HFFc6 (cell line): ENCODE measurements around the gene CLDN9. TPM values are rescaled to one million over a fixed set of nuclear protein-coding genes. Genes with fewer than 3 reads are reported as not detected.

Source experiments
- DNase-seq: peaks from one replicate; pipeline ENCODE4 v3.0.0-alpha.2; 2018
- H3K27ac Mint-ChIP-seq: 2 replicates; pipeline ENCODE4 v1.8.0; 2020; ENCODE audit warnings: mild to moderate bottlenecking, mixed read lengths
- H3K27me3 Mint-ChIP-seq: 2 replicates; pipeline ENCODE4 v1.8.0; 2021; ENCODE audit warnings: mild to moderate bottlenecking, moderate library complexity, mixed read lengths; ENCODE audit not compliant: insufficient read depth
- H3K36me3 Mint-ChIP-seq: 2 replicates; pipeline ENCODE4 v1.8.0; 2021; ENCODE audit warnings: low read depth, mixed read lengths
- H3K4me1 Mint-ChIP-seq: 2 replicates; pipeline ENCODE4 v1.8.0; 2020; ENCODE audit warnings: low read depth, mixed read lengths
- H3K4me3 Mint-ChIP-seq: 2 replicates; pipeline ENCODE4 v1.8.0; 2020; ENCODE audit warnings: mild to moderate bottlenecking, moderate library complexity, mixed read lengths
- H3K9me3 Mint-ChIP-seq: 2 replicates; pipeline ENCODE4 v1.8.0; 2020; ENCODE audit warnings: mild to moderate bottlenecking, mixed read lengths
- total RNA-seq, 6 experiments: library from RNA; stranded (reverse); fragmentation: NEBNext Ultra II Directional; extraction: Animal tissue kit (Norgen Biotek cat#: 25700); gene quantifications; 2 replicates in 1 of 6; 3 replicates in 5 of 6; pipeline ENCODE4 v1.2.3, GENCODE V29; 2021
- TF ChIP-seq, protein P1 (sequence below): fragments of 200-600 bp; sonication (generic); IDR thresholded peaks from 2 replicates; pipeline ENCODE4 v1.5.0; 2021; ENCODE audit warnings: antibody characterized with exemption, mild to moderate bottlenecking

The CLDN9 gene
- total RNA-seq, 6 experiments from 2014 or later, result not detected

DNA sequence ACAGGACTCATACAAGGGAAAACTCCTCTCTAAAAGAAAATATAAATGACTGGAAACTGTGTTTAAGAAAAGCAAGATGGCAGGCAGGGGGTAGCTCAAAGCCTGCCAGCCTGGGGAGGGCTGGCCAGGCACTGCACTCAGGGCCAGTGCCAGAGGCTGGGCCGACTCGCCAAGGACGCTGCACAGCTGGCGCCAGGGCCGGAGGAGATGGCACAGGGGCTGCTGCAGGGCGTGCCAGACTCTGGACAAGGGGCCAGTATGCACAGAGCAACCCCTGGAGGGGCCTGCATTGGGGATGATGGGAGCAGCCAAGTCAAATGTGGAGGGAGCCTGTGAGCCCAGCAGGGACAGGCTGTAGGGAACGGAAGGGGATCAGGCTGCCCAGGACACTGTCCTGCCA lies 36.5 kb upstream of the CLDN9 start:
- no peaks in the 10 kb centered on the region for H3K9me3 Mint-ChIP-seq
- TF ChIP-seq, protein P1, sequence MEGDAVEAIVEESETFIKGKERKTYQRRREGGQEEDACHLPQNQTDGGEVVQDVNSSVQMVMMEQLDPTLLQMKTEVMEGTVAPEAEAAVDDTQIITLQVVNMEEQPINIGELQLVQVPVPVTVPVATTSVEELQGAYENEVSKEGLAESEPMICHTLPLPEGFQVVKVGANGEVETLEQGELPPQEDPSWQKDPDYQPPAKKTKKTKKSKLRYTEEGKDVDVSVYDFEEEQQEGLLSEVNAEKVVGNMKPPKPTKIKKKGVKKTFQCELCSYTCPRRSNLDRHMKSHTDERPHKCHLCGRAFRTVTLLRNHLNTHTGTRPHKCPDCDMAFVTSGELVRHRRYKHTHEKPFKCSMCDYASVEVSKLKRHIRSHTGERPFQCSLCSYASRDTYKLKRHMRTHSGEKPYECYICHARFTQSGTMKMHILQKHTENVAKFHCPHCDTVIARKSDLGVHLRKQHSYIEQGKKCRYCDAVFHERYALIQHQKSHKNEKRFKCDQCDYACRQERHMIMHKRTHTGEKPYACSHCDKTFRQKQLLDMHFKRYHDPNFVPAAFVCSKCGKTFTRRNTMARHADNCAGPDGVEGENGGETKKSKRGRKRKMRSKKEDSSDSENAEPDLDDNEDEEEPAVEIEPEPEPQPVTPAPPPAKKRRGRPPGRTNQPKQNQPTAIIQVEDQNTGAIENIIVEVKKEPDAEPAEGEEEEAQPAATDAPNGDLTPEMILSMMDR, result no peak
- peaks cover 4% of the 10 kb centered on the region for H3K27me3 Mint-ChIP-seq
- peaks cover 6% of the 10 kb centered on the region; the same call in 1 of the 2 replicates for H3K4me1 Mint-ChIP-seq
- no peak overlapping the region for H3K4me3 Mint-ChIP-seq
- H3K27ac Mint-ChIP-seq, result no peak overlapping the region
- no peaks in the 10 kb centered on the region for H3K36me3 Mint-ChIP-seq
- DNase-seq, result no peak

DNA sequence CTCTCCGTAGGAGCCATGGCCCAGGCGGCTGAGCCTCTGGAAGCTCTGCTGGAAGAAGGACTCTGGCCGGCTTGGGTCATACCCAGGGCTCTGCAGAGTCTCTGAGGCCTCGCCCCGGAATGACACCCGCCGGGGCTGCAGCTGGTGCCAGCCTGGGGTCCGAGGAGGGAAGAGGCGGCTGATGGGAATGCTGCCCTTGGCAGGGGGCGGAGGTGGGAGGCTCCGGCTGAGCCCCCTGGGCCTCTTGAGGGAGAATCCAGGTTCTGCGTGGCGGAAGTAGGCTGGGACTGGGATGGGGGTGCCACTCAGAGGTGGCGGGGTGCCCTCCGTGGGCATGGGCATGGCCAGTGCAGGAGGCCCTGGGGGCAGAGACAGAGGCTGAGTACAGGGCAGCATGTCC lies 36.0 kb upstream of the CLDN9 start:
- TF ChIP-seq, protein P1, result no peak
- no peak overlapping the region for H3K4me3 Mint-ChIP-seq
- no peaks in the 10 kb centered on the region for H3K36me3 Mint-ChIP-seq
- peaks cover 10% of the 10 kb centered on the region for H3K4me1 Mint-ChIP-seq
- H3K27me3 Mint-ChIP-seq, result peaks cover 4% of the 10 kb centered on the region
- H3K27ac Mint-ChIP-seq, result no peak overlapping the region
- no peak for DNase-seq
- no peaks in the 10 kb centered on the region for H3K9me3 Mint-ChIP-seq

DNA sequence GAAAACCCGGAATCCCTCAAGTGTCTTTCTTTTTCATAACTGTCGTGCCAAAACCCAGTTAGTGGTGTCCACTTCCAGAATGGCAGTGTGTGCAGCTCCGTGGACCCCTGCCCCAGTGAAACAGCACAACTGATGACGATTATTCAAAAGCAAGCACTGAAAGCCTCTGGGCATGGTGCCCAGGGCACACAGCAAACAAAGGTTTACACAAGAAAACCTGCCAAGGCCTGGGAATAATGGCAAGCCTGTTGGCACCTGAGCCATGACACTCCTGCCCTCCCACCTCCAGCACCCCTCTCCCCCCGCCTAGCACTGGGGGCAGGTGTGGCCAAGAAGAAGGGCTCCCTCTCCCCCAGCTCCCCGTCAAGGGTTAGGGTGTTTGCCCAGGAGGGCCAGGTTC lies 35.3 kb upstream of the CLDN9 start:
- TF ChIP-seq, protein P1, result no peak
- Mint-ChIP-seq H3K4me3 (no peak overlapping the region), H3K27ac (no peak overlapping the region), H3K9me3 (no peaks in the 10 kb centered on the region), H3K27me3 (peaks cover 4% of the 10 kb centered on the region; the same call in 1 of the 2 replicates), H3K4me1 (peaks cover 18% of the 10 kb centered on the region), H3K36me3 (no peaks in the 10 kb centered on the region)
- no peak for DNase-seq

DNA sequence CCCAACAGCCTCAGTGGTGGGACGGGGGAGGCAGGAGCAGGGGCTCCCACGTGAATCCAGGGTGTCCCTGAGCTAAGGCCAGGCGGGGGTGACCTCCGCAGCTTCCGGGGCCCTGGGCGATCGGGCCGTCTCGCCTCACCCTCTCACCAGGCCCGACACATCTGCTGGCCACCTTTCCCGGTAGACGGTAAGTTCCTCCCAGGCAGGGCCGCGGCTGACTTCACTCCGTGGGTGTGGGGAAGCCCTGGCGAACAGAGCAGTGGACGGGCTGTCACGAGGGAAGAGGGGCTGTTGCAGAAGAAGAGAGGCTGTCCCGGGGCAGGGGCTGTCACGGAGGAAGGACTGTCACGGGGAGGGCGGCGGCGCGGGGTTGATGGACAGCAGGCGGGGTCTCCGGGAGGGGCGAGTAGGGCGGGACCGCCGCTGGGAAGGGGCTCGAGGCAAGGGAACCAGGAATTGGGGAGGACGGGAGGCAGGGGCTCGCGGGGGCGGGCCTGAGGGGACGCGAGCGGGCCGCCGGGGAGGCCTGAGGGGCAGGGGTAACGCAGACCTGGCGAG lies 33.0 kb upstream of the CLDN9 start:
- no peak for DNase-seq
- peaks cover 24% of the 10 kb centered on the region for H3K4me1 Mint-ChIP-seq
- peaks cover 3% of the 10 kb centered on the region; the same call in 1 of the 2 replicates for H3K27me3 Mint-ChIP-seq
- no peaks in the 10 kb centered on the region for H3K36me3 Mint-ChIP-seq
- TF ChIP-seq, protein P1, result no peak
- peak overlapping the region; percentile 66 for H3K27ac Mint-ChIP-seq
- H3K9me3 Mint-ChIP-seq, result no peaks in the 10 kb centered on the region
- H3K4me3 Mint-ChIP-seq, result peak overlapping the region; percentile 88

DNA sequence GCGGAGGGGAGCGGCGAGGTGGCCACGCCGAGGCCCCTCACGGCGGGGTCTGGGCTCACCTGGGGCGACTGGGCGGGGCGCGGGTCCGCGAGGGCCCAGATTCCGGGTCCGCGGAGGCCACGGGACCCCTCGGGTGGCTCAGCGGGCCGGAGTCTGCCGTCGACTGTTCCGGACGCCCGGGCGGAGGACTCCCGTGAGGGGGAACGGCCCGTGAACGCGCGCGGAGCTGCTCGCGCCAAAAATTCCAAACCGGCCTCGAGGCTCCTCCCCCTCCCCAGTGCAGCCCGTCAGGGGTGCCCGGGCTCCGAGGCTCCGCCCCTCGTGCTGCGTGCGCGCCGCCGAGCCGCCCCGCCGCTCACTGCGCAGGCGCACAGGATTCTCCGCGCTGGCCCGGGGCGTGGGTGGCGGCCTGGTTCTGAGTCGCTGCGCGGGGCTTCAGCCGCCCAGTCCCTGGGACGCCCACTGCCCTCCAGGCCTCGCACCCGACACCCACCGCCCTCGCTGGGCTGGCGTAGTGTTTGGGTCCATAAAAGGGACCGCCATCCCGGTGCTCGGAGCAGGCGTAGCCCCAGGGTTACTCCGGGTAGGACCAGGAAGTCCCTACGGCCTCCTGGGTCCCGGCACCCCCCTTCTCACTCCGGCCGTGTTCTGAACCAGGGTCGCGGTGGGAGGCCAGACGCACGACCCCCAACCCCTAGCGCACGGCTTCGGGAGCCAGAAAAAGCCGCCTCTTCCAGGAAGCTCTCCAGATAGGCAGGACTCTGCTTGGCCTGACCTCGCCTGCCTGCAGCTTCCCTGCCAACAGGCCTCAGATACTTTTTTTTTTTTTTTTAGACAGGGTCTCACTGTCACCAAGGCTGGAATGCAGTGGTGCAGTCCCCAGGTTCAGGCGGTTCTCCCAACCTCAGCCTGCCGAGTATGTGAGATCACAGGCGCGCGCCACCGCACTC lies 32.2 kb upstream of the CLDN9 start, which contains the start of gene PKMYT1:
Gene PKMYT1, minus strand, starts transcription at position 220 of the 950 bp plus-strand sequence. CDS start 789 bp downstream, outside the sequence.
- Mint-ChIP-seq H3K27me3 (peaks cover 5% of the 10 kb centered on the region; the same call in 1 of the 2 replicates), H3K4me1 (peaks cover 24% of the 10 kb centered on the region), H3K36me3 (no peaks in the 10 kb centered on the region), H3K9me3 (no peaks in the 10 kb centered on the region), H3K27ac (peak within 1 kb of the TSS; percentile 73), H3K4me3 (peak within 1 kb of the TSS; percentile 88)
- peak; percentile 67 for DNase-seq
- TF ChIP-seq, protein P1, result no peak
